Head of caudate nucleus (tissue), 42 donors: ENCODE measurements around the gene CNOT3.

Experiments
- DNase-seq, 42 donors: peaks; one replicate each; pipeline versions ENCODE4 v3.0.0 to v3.0.0-alpha.2; 2020 to 2021; ENCODE audit warnings: mixed read lengths in 7 of 42
- intact Hi-C: fragments of 100-400 bp; cut with DNase I; formaldehyde crosslinking; loops from one replicate; pipeline ENCODE4 v1.15.0; 2022

The CNOT3 gene

DNA sequence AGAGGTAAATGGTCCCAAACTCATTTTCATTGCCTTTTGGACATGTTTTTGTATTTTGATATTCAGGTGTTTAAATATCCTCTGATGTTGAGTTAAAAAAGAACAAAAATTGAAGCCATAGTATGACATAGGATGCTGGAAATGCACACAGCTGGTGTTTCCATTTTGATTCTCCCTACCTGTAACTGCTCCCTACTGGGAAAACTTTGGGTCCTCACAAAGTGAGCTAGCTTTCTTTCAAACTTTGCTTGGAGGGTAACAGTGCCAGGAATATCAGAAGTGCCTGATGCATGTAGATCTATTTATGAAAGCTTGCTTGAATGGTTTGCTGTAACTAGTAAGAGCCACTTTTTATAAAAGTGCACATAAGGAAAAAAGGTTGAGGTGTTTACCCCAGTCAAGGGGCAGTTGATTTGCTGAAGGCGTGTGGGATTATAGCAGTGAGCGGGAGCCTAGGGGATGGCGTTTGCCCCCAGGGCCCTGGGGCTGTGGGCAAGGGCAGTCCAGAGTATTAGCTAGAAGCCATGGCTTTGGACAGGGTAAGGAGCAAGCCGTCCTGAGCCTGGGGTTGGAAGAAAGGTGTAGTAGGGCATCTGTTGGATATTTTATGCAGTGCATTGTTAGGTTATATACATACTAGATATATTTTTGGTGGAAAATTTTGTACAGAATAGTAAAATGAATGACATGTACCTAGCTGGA, 67.4 kb downstream of the CNOT3 start:
- intact Hi-C loops, result no loop called here
- no peak for DNase-seq
